Dedifferentiated amniotic fluid mesenchymal stem cell (primary cell): ENCODE results near the gene SCAPER.
"Not testable (repeated sequence)": the region's sequence is repeated elsewhere in the genome, so short reads cannot be mapped to it uniquely, and the experiment has no call there.

ENCODE experiments used
- DNase-seq: peaks from one replicate; pipeline ENCODE4 v3.0.0-alpha.2; 2016; ENCODE audit errors: extremely low spot score

SCAPER gene

GRCh38 chr15:76501726-76502125 lies 403.4 kb downstream of the SCAPER start:
- no peak for DNase-seq

GRCh38 chr15:76501011-76501410 lies 404.1 kb downstream of the SCAPER start:
- DNase-seq, result no peak

GRCh38 chr15:76495487-76495886 lies 409.7 kb downstream of the SCAPER start:
- peak; percentile 26 for DNase-seq

- DNase-seq, result no peak
These were observed 412.6 kb downstream of the SCAPER start for GRCh38 chr15:76492538-76492937.

- DNase-seq, result no peak
These were observed 421.4 kb downstream of the SCAPER start for GRCh38 chr15:76483752-76484151.

GRCh38 chr15:76483018-76483417 lies 422.1 kb downstream of the SCAPER start:
- DNase-seq, result no peak

GRCh38 chr15:76480267-76480666 lies 424.9 kb downstream of the SCAPER start:
- no peak for DNase-seq

- DNase-seq, result peak; percentile 26
These were observed 434.4 kb downstream of the SCAPER start for GRCh38 chr15:76470691-76471090.

GRCh38 chr15:76468722-76469121 lies 436.4 kb downstream of the SCAPER start:
- DNase-seq, result no peak

- DNase-seq, result no peak
These were observed 438.0 kb downstream of the SCAPER start for GRCh38 chr15:76467136-76467535.

- DNase-seq, result no peak
These were observed 439.4 kb downstream of the SCAPER start for GRCh38 chr15:76465728-76466127.

GRCh38 chr15:76464247-76464646 lies 440.9 kb downstream of the SCAPER start:
- no peak for DNase-seq

GRCh38 chr15:76460871-76461270 lies 444.3 kb downstream of the SCAPER start:
- no peak for DNase-seq

GRCh38 chr15:76460347-76460746 lies 444.8 kb downstream of the SCAPER start:
- no peak for DNase-seq

- DNase-seq, result no peak
These were observed 453.6 kb downstream of the SCAPER start for GRCh38 chr15:76451540-76451939.

GRCh38 chr15:76449455-76449854 lies 455.7 kb downstream of the SCAPER start:
- no peak for DNase-seq

GRCh38 chr15:76448755-76449154 lies 456.4 kb downstream of the SCAPER start:
- no peak for DNase-seq

- no peak for DNase-seq
These were observed 457.3 kb downstream of the SCAPER start for GRCh38 chr15:76447728-76448441.

GRCh38 chr15:76440441-76440840 lies 464.7 kb downstream of the SCAPER start:
- no peak for DNase-seq

- DNase-seq, result no peak
These were observed 465.6 kb downstream of the SCAPER start for GRCh38 chr15:76439542-76439941.

GRCh38 chr15:76433798-76434400 lies 471.2 kb downstream of the SCAPER start:
- DNase-seq, result no peak

- not testable (repeated sequence) for DNase-seq
These were observed 472.1 kb downstream of the SCAPER start for GRCh38 chr15:76433036-76433435.

GRCh38 chr15:76432604-76433003 lies 472.5 kb downstream of the SCAPER start:
- DNase-seq, result no peak

GRCh38 chr15:76431971-76432370 lies 473.2 kb downstream of the SCAPER start:
- DNase-seq, result no peak
